Osteocyte (in vitro differentiated cells): ENCODE data around the gene GNGT1. TPM values are rescaled to one million over a fixed set of nuclear protein-coding genes. Genes with fewer than 3 reads are reported as not detected.

Experiments
- DNase-seq: peaks from one replicate; pipeline ENCODE4 v3.0.0; 2021; ENCODE audit warnings: mixed read lengths; ENCODE audit not compliant: unreplicated experiment; ENCODE audit errors: extremely low spot score
- H3K27ac Mint-ChIP-seq: one replicate; pipeline ENCODE4 v1.8.0; 2021; ENCODE audit warnings: mild to moderate bottlenecking, mixed read lengths; ENCODE audit not compliant: unreplicated experiment
- H3K27me3 Mint-ChIP-seq: one replicate; pipeline ENCODE4 v1.8.0; 2021; ENCODE audit warnings: mixed read lengths; ENCODE audit not compliant: unreplicated experiment
- H3K36me3 Mint-ChIP-seq: one replicate; pipeline ENCODE4 v1.8.0; 2021; ENCODE audit warnings: mixed read lengths; ENCODE audit not compliant: unreplicated experiment
- H3K4me1 Mint-ChIP-seq: one replicate; pipeline ENCODE4 v1.8.0; 2021; ENCODE audit warnings: mixed read lengths; ENCODE audit not compliant: unreplicated experiment
- H3K4me3 Mint-ChIP-seq: one replicate; pipeline ENCODE4 v1.8.0; 2021; ENCODE audit warnings: mild to moderate bottlenecking, moderate library complexity, mixed read lengths; ENCODE audit not compliant: unreplicated experiment
- H3K9me3 Mint-ChIP-seq: one replicate; pipeline ENCODE4 v1.8.0; 2021; ENCODE audit warnings: mixed read lengths; ENCODE audit not compliant: unreplicated experiment
- long read RNA-seq: library from polyadenylated mRNA; unstranded; transcript quantifications from one replicate; pipeline ENCODE4 v2.0.0, GENCODE V29; 2021
- total RNA-seq: library from RNA; stranded (reverse); gene quantifications from 2 replicates; pipeline ENCODE4 v1.2.1, GENCODE V29; 2021
- TF ChIP-seq, protein P1 (sequence below): fragments of 200-600 bp; sonication (generic); IDR thresholded peaks from 2 replicates; pipeline ENCODE4 v1.5.0; 2021; ENCODE audit warnings: antibody characterized with exemption, mild to moderate bottlenecking, moderate library complexity

The GNGT1 gene
- total RNA-seq, result not detected in 2 replicates
- long read RNA-seq, result 0 reads

DNA sequence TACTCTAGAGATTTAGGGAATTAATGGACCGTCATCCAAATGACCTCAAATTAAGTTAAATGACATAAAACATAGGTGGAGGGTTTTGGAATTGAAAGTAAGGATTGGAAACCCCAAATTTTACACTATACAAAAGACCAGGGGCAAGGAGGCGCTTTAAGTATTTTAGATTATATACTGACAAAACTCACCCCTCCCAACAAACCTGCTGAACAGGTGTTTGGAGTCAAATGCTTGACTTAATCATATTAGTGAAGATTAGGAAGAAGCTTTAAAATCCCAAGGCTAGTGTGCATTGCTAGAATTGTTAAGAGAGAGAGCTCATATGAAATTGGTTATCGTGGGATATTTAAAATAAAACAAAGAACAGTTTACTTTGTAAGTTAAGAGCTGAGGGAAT is at the start of gene GNGT1:
TSS of gene GNGT1 (plus strand) at position 301 of the 400 bp plus-strand sequence. CDS start 180 bp downstream, outside the sequence.
- TF ChIP-seq, protein P1, sequence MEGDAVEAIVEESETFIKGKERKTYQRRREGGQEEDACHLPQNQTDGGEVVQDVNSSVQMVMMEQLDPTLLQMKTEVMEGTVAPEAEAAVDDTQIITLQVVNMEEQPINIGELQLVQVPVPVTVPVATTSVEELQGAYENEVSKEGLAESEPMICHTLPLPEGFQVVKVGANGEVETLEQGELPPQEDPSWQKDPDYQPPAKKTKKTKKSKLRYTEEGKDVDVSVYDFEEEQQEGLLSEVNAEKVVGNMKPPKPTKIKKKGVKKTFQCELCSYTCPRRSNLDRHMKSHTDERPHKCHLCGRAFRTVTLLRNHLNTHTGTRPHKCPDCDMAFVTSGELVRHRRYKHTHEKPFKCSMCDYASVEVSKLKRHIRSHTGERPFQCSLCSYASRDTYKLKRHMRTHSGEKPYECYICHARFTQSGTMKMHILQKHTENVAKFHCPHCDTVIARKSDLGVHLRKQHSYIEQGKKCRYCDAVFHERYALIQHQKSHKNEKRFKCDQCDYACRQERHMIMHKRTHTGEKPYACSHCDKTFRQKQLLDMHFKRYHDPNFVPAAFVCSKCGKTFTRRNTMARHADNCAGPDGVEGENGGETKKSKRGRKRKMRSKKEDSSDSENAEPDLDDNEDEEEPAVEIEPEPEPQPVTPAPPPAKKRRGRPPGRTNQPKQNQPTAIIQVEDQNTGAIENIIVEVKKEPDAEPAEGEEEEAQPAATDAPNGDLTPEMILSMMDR, result no peak
- Mint-ChIP-seq H3K36me3 (no peaks in the 10 kb centered on the region), H3K27me3 (no peaks in the 10 kb centered on the region), H3K4me3 (no peak within 1 kb of the TSS), H3K27ac (no peak within 1 kb of the TSS), H3K4me1 (peaks cover 22% of the 10 kb centered on the region), H3K9me3 (no peaks in the 10 kb centered on the region)
- DNase-seq, result no peak

DNA sequence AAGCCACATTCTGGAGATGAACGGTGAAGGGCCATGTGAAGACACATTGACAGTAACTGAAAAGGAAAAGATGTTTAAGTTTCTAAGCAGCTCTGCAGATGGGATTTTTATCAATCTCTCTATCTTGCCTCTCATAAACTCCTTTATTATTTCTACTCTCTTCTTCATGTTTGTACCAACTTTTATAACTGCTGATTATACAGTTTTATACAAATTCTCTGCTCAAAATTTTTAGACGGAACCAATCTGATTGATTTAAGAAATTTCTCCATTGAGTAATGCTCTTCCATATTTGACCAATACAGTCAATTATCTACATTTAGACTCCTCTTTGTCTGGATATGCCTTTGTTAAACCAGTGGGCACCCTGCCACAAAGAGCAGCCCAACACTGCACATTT is 47.5 kb upstream of the GNGT1 start:
- no peak for DNase-seq
- H3K36me3 Mint-ChIP-seq, result peaks cover 2% of the 10 kb centered on the region
- H3K4me1 Mint-ChIP-seq, result no peaks in the 10 kb centered on the region
- H3K9me3 Mint-ChIP-seq, result peaks cover 2% of the 10 kb centered on the region
- no peak overlapping the region for H3K4me3 Mint-ChIP-seq
- TF ChIP-seq, protein P1, result no peak
- no peak overlapping the region for H3K27ac Mint-ChIP-seq
- peaks cover 9% of the 10 kb centered on the region for H3K27me3 Mint-ChIP-seq

DNA sequence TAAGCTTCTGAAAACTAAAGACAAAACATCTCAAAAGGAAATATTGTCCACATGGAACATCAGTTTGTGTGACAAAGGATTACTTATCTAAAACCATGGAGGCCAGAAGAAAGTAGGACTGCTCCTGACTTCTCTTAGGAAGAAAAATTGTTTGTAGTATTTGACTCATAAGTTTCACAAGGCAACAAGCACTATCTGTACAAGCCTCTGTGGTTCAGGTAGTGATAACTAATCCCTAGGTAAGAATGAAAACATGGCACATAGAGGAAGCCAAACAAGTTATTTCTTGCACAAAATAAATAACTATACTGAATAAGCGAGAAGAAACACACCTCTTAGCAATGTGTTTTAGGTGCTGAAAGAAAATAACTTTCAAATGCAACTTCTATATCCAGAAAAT is 46.1 kb upstream of the GNGT1 start:
- TF ChIP-seq, protein P1, result no peak
- H3K9me3 Mint-ChIP-seq, result no peaks in the 10 kb centered on the region
- H3K27ac Mint-ChIP-seq, result no peak overlapping the region
- no peak for DNase-seq
- no peaks in the 10 kb centered on the region for H3K4me1 Mint-ChIP-seq
- peaks cover 9% of the 10 kb centered on the region for H3K27me3 Mint-ChIP-seq
- H3K4me3 Mint-ChIP-seq, result no peak overlapping the region
- H3K36me3 Mint-ChIP-seq, result no peaks in the 10 kb centered on the region

DNA sequence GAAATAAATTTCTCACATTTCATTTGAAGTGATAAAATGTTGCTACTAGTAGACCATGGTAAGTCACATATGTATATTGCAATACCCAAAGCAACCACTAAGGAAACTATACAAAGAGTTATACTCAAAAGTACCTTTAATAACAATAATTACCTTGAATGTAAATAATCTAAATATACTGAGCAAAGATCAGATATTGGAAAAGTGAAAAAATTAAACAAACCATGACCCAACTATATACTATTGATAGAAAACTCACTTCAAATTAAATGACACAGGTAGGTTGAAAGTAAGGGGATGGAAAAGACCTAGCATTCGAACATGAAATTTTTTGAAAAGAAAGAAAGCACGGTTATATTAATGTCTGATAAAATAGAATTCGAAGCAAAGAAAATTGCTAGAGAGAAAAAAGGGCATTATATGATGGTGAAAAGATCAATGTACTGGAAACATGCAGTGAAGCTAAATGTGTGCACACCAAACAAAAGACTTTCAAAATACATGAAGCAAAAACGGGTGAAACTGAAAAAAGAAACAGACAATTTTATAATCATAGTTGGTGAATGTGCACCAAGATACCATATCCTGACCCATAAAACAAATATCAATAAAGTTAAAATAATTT is 44.9 kb upstream of the GNGT1 start:
- Mint-ChIP-seq H3K27ac (no peak overlapping the region), H3K27me3 (peaks cover 3% of the 10 kb centered on the region), H3K9me3 (no peaks in the 10 kb centered on the region), H3K4me3 (no peak overlapping the region), H3K36me3 (no peaks in the 10 kb centered on the region), H3K4me1 (no peaks in the 10 kb centered on the region)
- no peak for DNase-seq
- TF ChIP-seq, protein P1, result peak; percentile 32

DNA sequence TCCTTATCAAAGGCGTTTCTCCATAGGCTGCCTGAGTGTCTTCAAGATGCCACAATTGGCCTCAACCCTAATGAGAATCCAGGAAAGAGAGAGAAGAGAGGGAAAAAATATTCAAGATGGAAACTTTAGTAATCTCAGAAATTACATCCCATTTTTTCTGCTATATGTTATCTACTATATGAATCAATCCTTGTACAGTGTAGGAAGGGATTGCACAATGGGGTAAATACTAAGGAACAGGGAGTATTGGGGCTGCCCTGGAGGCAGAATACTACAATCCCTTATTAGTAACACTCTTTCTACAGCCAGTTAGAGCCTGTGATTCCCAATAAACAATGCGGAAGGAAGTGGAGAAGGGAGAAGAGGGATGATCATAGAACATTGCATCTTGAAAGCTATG is 43.7 kb upstream of the GNGT1 start:
- TF ChIP-seq, protein P1, result no peak
- Mint-ChIP-seq H3K36me3 (no peaks in the 10 kb centered on the region), H3K4me3 (no peak overlapping the region), H3K9me3 (no peaks in the 10 kb centered on the region), H3K27me3 (peaks cover 4% of the 10 kb centered on the region), H3K27ac (no peak overlapping the region), H3K4me1 (no peaks in the 10 kb centered on the region)
- DNase-seq, result no peak
